ENCODE data around the gene POP5.

POP5 gene

DNA sequence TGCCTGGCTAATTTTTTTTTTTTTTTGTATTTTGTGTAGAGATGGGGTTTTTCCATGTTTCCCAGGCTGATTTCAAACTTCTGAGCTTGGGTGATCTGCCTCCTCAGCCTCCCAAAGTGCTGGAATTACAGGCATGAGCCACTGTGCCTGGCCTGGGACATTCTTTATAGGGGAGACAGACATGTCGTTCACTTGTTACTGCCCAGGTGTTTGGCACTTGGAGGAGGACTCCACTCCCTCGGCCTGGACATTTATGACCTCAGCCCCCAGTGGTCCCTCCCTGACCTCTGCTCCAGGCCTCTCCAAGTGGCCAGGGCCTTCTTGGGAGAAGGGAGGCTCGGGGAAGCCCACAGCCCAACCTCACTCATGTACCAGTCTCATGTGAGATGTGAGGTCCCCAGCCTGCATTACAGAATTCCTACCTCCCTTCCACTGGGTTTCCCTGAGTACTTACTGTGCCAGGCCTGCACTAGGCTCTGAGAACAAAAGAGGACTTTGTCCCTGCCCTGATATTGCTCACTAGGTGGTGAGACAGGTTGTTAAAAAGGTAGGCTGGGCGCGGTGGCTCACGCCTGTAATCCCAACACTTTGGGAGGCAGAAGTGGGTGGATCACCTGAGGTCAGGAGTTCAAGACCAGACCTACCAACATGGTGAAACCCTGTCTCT lies 9.7 kb upstream of the POP5 start:
- intact Hi-C loops (cut with DNase I; ENCODE audit: low total_unique reads) = no loop called here
- no peak overlapping the region for H3K27ac ChIP-seq
- no peak overlapping the region for H3K4me3 ChIP-seq
- H3K36me3 ChIP-seq = no peaks in the 10 kb centered on the region
- H3K4me1 ChIP-seq = peaks cover 0 to 8% (median 3%) of the 10 kb centered on the region in 4 donors
- TF ChIP-seq, protein P1, sequence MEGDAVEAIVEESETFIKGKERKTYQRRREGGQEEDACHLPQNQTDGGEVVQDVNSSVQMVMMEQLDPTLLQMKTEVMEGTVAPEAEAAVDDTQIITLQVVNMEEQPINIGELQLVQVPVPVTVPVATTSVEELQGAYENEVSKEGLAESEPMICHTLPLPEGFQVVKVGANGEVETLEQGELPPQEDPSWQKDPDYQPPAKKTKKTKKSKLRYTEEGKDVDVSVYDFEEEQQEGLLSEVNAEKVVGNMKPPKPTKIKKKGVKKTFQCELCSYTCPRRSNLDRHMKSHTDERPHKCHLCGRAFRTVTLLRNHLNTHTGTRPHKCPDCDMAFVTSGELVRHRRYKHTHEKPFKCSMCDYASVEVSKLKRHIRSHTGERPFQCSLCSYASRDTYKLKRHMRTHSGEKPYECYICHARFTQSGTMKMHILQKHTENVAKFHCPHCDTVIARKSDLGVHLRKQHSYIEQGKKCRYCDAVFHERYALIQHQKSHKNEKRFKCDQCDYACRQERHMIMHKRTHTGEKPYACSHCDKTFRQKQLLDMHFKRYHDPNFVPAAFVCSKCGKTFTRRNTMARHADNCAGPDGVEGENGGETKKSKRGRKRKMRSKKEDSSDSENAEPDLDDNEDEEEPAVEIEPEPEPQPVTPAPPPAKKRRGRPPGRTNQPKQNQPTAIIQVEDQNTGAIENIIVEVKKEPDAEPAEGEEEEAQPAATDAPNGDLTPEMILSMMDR (IDR thresholded peaks at IDR 0.05) = no peak
- H3K27me3 ChIP-seq = no peaks in the 10 kb centered on the region
- DNase-seq = no peak
- H3K9me3 ChIP-seq = no peaks in the 10 kb centered on the region

DNA sequence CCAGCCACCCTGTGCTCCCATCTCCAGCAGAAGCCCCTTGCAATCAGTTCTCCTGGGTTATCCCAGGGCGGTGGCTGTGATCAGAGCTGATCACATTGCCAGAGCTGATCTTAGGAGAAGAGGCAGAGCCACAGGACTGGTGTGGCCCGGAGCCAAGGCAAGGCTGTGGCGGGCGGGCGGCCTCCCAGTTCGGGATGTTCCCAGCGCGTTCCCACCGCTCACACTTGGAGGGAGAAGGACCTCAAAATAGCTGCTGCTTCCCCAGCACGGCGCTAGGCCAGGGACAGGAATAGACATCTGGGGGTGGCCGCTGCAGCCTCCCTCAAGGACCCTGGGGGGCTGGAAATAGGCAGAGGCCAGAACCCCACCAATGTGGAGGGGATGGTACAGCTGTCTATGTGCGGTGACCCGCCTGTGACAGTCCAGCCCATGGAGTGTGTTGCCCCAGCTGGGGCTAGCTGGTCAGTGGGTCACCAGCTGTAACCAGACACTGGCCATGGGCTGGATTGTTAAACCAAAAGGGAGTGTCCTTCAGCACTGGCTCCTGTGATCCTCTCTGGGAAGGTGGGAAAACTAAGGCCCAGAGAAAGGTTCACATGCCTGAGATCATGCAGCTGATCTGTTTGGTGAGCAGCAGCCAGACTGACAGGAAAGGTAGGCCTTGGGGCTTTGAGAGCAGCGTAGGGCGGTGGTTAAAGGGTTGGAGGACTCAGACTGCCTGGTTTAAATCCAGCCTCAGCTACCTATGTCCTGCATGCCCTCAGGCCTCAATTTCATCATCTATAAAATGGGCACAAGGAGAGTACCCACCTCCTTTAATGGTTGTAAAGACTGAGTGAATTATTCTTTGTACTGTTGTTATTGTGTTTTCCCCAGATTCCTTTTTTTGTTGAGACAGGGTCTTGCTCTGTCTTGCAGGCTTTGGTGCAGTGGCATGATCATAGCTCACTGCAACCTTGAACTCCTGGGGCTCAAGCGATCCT lies 8.0 kb upstream of the POP5 start:
- Histone ChIP-seq H3K9me3 (no peaks in the 10 kb centered on the region), H3K4me3 (no peak overlapping the region), H3K4me1 (peaks cover 0 to 15% (median 9%) of the 10 kb centered on the region in 4 donors), H3K36me3 (no peaks in the 10 kb centered on the region), H3K27ac (no peak overlapping the region), H3K27me3 (no peaks in the 10 kb centered on the region)
- TF ChIP-seq, protein P1 (IDR thresholded peaks at IDR 0.05) = no peak
- intact Hi-C loops (cut with DNase I; ENCODE audit: low total_unique reads) = loop anchor here (10.0 kb wide), 1 partner anchor 516 kb away; no protein-coding TSS in a partner anchor
- DNase-seq = peak in 1 of 2 donors; percentile 71

DNA sequence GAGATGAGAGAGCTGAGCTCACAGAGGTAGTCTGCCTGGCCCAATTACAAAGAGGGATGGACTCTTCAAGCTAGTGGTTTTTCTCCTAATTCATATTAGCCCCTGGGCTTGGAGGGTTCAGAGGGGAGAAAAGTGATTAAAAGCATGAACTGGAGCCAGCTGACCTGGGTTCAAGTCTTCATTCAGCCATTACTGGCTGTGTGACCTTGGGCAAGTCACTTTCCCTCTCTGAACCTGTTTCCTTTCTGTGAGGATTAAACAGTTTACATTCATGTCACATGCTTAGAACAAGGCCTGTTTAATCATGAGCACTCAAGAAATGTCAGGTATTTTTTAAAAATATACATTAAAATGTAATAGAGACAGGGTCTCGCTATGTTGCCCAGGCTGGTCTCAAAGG lies 7.2 kb upstream of the POP5 start:
- DNase-seq = no peak
- TF ChIP-seq, protein P1 (IDR thresholded peaks at IDR 0.05) = no peak
- intact Hi-C loops (cut with DNase I; ENCODE audit: low total_unique reads) = loop anchor here (10.0 kb wide), 1 partner anchor 516 kb away; no protein-coding TSS in a partner anchor
- peaks cover 0 to 23% (median 14%) of the 10 kb centered on the region in 4 donors for H3K4me1 ChIP-seq
- no peaks in the 10 kb centered on the region for H3K27me3 ChIP-seq
- H3K9me3 ChIP-seq = no peaks in the 10 kb centered on the region
- H3K27ac ChIP-seq = no peak overlapping the region
- no peak overlapping the region for H3K4me3 ChIP-seq
- no peaks in the 10 kb centered on the region for H3K36me3 ChIP-seq

DNA sequence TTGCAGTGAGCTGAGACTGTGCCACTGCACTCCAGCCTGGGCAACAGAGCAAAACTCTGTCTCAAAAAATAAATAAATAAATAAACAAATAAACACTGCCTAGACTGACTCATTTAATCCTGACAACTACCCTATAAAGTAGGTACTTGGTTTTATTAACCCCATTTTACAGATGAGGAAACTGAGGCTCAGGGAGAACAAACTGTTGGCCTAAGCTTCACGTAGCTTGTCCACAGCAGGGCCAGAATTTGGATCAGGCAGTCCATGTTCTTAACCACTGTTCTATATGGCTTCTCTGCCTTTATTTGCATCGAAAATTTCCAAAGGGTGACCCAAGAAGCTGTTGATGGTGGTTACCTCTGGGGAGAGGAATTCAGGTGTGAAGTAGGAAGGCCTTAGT lies 5.7 kb upstream of the POP5 start:
- Histone ChIP-seq H3K4me3 (no peak overlapping the region), H3K27ac (no peak overlapping the region), H3K36me3 (no peaks in the 10 kb centered on the region), H3K9me3 (no peaks in the 10 kb centered on the region), H3K27me3 (no peaks in the 10 kb centered on the region), H3K4me1 (peaks cover 0 to 31% (median 17%) of the 10 kb centered on the region in 4 donors)
- DNase-seq = no peak
- TF ChIP-seq, protein P1 (IDR thresholded peaks at IDR 0.05) = no peak
- intact Hi-C loops (cut with DNase I; ENCODE audit: low total_unique reads) = loop anchor here (10.0 kb wide), 1 partner anchor 518 kb away; no protein-coding TSS in a partner anchor

DNA sequence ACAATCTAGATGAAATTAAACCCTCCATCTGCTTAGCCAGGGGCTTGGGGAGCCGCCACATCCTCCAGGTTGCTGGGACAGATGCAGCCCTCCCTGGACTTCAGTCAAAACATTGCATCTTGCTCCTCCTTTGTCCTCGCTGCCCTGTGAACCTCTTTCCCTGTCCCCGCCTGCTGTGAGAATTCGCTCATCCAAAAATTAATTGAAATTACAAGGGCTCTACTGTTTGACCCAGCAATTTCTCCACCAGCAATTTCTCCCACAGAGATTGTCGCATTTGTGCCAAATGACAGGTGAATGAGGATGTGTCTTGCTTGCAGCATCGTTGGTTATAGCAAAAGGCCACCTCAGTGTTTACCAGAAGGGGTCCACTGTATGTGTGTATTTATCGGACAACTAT lies 5.0 kb upstream of the POP5 start:
- intact Hi-C loops (cut with DNase I; ENCODE audit: low total_unique reads) = loop anchor here (10.0 kb wide), 1 partner anchor 519 kb away; no protein-coding TSS in a partner anchor
- H3K4me1 ChIP-seq = peaks cover 0 to 34% (median 18%) of the 10 kb centered on the region in 4 donors
- TF ChIP-seq, protein P1 (IDR thresholded peaks at IDR 0.05) = no peak
- no peaks in the 10 kb centered on the region for H3K36me3 ChIP-seq
- H3K27me3 ChIP-seq = no peaks in the 10 kb centered on the region
- no peak overlapping the region for H3K4me3 ChIP-seq
- DNase-seq = no peak
- no peaks in the 10 kb centered on the region for H3K9me3 ChIP-seq
- no peak overlapping the region for H3K27ac ChIP-seq
